SK-N-SH treated with all-trans-retinoic acid at 6 μM for 48 hours (cell line): ENCODE results near the gene GRK3.

Experiments
- ATAC-seq: fragments of 200-7000 bp; cut with Tn5 transposase; 3 replicates; pipeline ENCODE4 v1.9.1; 2020; ENCODE audit warnings: mild to moderate bottlenecking, moderate library complexity
- ARNTL ChIP-seq: fragments of 450-650 bp; formaldehyde crosslinking; IDR thresholded peaks from 2 replicates; pipeline ENCODE4 v1.5.0; 2020; ENCODE audit warnings: low read depth, mild to moderate bottlenecking, moderate library complexity, borderline replicate concordance
- BACH2 ChIP-seq: fragments of 250-450 bp; sonication (Bioruptor Pico); IDR thresholded peaks from 2 replicates; pipeline ENCODE4 v1.9.0; 2021; ENCODE audit warnings: mild to moderate bottlenecking, borderline replicate concordance
- CSDC2 ChIP-seq: fragments of 250-450 bp; sonication (Bioruptor Pico); IDR thresholded peaks from 2 replicates; pipeline ENCODE4 v1.5.0; 2020; ENCODE audit warnings: mild to moderate bottlenecking, moderate library complexity
- ESRRG ChIP-seq: fragments of 250-450 bp; sonication (Bioruptor Pico); IDR thresholded peaks from 2 replicates; pipeline ENCODE4 v1.6.1; 2021; ENCODE audit warnings: mild to moderate bottlenecking
- GLIS3 ChIP-seq: fragments of 250-450 bp; sonication (Bioruptor Pico); IDR thresholded peaks from 2 replicates; pipeline ENCODE4 v1.5.0; 2020; ENCODE audit warnings: mild to moderate bottlenecking, moderate library complexity
- ISL1 ChIP-seq: fragments of 250-450 bp; sonication (Bioruptor Pico); IDR thresholded peaks from 2 replicates; pipeline ENCODE4 v2.1.2; 2022; ENCODE audit warnings: mild to moderate bottlenecking, moderate library complexity
- OSR1 ChIP-seq: fragments of 250-450 bp; sonication (Bioruptor Pico); IDR thresholded peaks from 2 replicates; pipeline ENCODE4 v1.8.0; 2022; ENCODE audit warnings: moderate library complexity, mild to moderate bottlenecking, inconsistent platforms
- PPARA ChIP-seq: fragments of 250-450 bp; sonication (Bioruptor Pico); IDR thresholded peaks from 2 replicates; pipeline ENCODE4 v1.5.0; 2020; ENCODE audit warnings: mild to moderate bottlenecking, borderline replicate concordance
- RARB ChIP-seq: fragments of 250-450 bp; sonication (Bioruptor Pico); IDR thresholded peaks from 2 replicates; pipeline ENCODE4 v1.8.0; 2021; ENCODE audit warnings: mild to moderate bottlenecking, moderate library complexity
- SNAI2 ChIP-seq: fragments of 250-450 bp; sonication (Bioruptor Pico); IDR thresholded peaks from 2 replicates; pipeline ENCODE4 v1.5.0; 2020; ENCODE audit warnings: mild to moderate bottlenecking, moderate library complexity
- TCF4 ChIP-seq: fragments of 250-450 bp; sonication (Bioruptor Pico); IDR thresholded peaks from 2 replicates; pipeline ENCODE4 v1.8.0; 2021; ENCODE audit warnings: mild to moderate bottlenecking, moderate library complexity, borderline replicate concordance
- TOX ChIP-seq: fragments of 250-450 bp; sonication (Bioruptor Pico); IDR thresholded peaks from 2 replicates; pipeline ENCODE4 v1.8.0; 2021; ENCODE audit warnings: mild to moderate bottlenecking, moderate library complexity, borderline replicate concordance
- ZC3H10 ChIP-seq: fragments of 250-450 bp; sonication (Bioruptor Pico); IDR thresholded peaks from 2 replicates; pipeline ENCODE4 v1.5.1; 2021; ENCODE audit warnings: mild to moderate bottlenecking, moderate library complexity
- ZFP3 ChIP-seq: fragments of 250-450 bp; sonication (Bioruptor Pico); IDR thresholded peaks from 2 replicates; pipeline ENCODE4 v1.5.0; 2020; ENCODE audit warnings: mild to moderate bottlenecking, moderate library complexity
- ZFP30 ChIP-seq: fragments of 450-650 bp; formaldehyde crosslinking; IDR thresholded peaks from 2 replicates; pipeline ENCODE4 v1.5.0; 2022; ENCODE audit warnings: mild to moderate bottlenecking, moderate library complexity
- ZNF70 ChIP-seq: fragments of 450-650 bp; formaldehyde crosslinking; IDR thresholded peaks from 2 replicates; pipeline ENCODE4 v1.5.0; 2020; ENCODE audit warnings: mild to moderate bottlenecking, moderate library complexity
- ZNF8 ChIP-seq: fragments of 450-650 bp; formaldehyde crosslinking; IDR thresholded peaks from 2 replicates; pipeline ENCODE4 v1.5.0; 2020; ENCODE audit warnings: mild to moderate bottlenecking, moderate library complexity
- TF ChIP-seq, protein P1 (sequence below): fragments of 250-450 bp; sonication (Bioruptor Pico); IDR thresholded peaks from 2 replicates; pipeline ENCODE4 v1.5.0; 2020; ENCODE audit warnings: mild to moderate bottlenecking, moderate library complexity
- TF ChIP-seq, protein P2 (sequence below): fragments of 250-450 bp; sonication (Bioruptor Pico); IDR thresholded peaks from 2 replicates; pipeline ENCODE4 v1.5.1; 2021; ENCODE audit warnings: mild to moderate bottlenecking, moderate library complexity
- TF ChIP-seq, protein P3 (sequence below): fragments of 250-450 bp; sonication (Bioruptor Pico); IDR thresholded peaks from 2 replicates; pipeline ENCODE4 v1.5.1; 2020; ENCODE audit warnings: low read depth, mild to moderate bottlenecking, moderate library complexity
- TF ChIP-seq, protein P4 (sequence below): fragments of 250-450 bp; sonication (Bioruptor Pico); IDR thresholded peaks from 2 replicates; pipeline ENCODE4 v1.8.0; 2020; ENCODE audit warnings: mild to moderate bottlenecking, moderate library complexity, borderline replicate concordance
- TF ChIP-seq, protein P5 (sequence below): fragments of 250-450 bp; sonication (Bioruptor Pico); IDR thresholded peaks from 2 replicates; pipeline ENCODE4 v1.8.0; 2021; ENCODE audit warnings: low read depth, mild to moderate bottlenecking, moderate library complexity, borderline replicate concordance

GRK3 gene

DNA sequence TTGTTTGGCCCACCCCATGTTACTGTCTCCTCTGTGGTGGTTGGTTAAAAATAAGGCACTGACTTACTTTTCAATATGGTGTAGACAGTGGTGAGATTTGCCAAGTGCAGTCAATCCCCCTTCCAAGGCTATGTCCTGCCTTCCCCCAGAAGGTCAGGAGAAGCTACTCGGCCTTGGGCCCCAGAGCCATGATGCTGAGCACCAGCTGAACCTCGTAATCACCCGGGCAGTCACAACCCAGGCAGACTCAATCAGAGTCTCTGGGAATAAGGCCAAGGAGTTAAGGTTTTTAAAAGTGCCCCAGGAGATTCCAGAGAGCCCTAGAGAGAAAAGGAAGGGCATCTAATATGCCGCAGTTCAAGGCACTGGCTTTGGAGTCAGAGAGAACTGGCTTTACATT, 201.3 kb downstream of the GRK3 start:
- TF ChIP-seq OSR1 (CRISPR knock-in tag): no peak
- TF ChIP-seq, protein P1, sequence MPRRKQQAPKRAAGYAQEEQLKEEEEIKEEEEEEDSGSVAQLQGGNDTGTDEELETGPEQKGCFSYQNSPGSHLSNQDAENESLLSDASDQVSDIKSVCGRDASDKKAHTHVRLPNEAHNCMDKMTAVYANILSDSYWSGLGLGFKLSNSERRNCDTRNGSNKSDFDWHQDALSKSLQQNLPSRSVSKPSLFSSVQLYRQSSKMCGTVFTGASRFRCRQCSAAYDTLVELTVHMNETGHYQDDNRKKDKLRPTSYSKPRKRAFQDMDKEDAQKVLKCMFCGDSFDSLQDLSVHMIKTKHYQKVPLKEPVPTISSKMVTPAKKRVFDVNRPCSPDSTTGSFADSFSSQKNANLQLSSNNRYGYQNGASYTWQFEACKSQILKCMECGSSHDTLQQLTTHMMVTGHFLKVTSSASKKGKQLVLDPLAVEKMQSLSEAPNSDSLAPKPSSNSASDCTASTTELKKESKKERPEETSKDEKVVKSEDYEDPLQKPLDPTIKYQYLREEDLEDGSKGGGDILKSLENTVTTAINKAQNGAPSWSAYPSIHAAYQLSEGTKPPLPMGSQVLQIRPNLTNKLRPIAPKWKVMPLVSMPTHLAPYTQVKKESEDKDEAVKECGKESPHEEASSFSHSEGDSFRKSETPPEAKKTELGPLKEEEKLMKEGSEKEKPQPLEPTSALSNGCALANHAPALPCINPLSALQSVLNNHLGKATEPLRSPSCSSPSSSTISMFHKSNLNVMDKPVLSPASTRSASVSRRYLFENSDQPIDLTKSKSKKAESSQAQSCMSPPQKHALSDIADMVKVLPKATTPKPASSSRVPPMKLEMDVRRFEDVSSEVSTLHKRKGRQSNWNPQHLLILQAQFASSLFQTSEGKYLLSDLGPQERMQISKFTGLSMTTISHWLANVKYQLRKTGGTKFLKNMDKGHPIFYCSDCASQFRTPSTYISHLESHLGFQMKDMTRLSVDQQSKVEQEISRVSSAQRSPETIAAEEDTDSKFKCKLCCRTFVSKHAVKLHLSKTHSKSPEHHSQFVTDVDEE (CRISPR knock-in tag): no peak
- TF ChIP-seq ZNF70 (CRISPR knock-in tag): no peak
- TF ChIP-seq, protein P2, sequence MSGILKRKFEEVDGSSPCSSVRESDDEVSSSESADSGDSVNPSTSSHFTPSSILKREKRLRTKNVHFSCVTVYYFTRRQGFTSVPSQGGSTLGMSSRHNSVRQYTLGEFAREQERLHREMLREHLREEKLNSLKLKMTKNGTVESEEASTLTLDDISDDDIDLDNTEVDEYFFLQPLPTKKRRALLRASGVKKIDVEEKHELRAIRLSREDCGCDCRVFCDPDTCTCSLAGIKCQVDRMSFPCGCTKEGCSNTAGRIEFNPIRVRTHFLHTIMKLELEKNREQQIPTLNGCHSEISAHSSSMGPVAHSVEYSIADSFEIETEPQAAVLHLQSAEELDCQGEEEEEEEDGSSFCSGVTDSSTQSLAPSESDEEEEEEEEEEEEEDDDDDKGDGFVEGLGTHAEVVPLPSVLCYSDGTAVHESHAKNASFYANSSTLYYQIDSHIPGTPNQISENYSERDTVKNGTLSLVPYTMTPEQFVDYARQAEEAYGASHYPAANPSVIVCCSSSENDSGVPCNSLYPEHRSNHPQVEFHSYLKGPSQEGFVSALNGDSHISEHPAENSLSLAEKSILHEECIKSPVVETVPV (CRISPR knock-in tag): no peak
- no peak for TF ChIP-seq BACH2 (CRISPR knock-in tag)
- no peak for TF ChIP-seq ZC3H10 (CRISPR knock-in tag)
- no peak for TF ChIP-seq ZFP3 (CRISPR knock-in tag)
- no peak for TF ChIP-seq ARNTL (CRISPR knock-in tag)
- no peak for TF ChIP-seq GLIS3 (CRISPR knock-in tag)
- TF ChIP-seq TCF4 (CRISPR knock-in tag): no peak
- TF ChIP-seq, protein P3, sequence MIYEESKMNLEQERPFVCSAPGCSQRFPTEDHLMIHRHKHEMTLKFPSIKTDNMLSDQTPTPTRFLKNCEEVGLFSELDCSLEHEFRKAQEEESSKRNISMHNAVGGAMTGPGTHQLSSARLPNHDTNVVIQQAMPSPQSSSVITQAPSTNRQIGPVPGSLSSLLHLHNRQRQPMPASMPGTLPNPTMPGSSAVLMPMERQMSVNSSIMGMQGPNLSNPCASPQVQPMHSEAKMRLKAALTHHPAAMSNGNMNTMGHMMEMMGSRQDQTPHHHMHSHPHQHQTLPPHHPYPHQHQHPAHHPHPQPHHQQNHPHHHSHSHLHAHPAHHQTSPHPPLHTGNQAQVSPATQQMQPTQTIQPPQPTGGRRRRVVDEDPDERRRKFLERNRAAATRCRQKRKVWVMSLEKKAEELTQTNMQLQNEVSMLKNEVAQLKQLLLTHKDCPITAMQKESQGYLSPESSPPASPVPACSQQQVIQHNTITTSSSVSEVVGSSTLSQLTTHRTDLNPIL (CRISPR knock-in tag): no peak
- TF ChIP-seq, protein P4, sequence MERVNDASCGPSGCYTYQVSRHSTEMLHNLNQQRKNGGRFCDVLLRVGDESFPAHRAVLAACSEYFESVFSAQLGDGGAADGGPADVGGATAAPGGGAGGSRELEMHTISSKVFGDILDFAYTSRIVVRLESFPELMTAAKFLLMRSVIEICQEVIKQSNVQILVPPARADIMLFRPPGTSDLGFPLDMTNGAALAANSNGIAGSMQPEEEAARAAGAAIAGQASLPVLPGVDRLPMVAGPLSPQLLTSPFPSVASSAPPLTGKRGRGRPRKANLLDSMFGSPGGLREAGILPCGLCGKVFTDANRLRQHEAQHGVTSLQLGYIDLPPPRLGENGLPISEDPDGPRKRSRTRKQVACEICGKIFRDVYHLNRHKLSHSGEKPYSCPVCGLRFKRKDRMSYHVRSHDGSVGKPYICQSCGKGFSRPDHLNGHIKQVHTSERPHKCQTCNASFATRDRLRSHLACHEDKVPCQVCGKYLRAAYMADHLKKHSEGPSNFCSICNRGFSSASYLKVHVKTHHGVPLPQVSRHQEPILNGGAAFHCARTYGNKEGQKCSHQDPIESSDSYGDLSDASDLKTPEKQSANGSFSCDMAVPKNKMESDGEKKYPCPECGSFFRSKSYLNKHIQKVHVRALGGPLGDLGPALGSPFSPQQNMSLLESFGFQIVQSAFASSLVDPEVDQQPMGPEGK (CRISPR knock-in tag): no peak
- TF ChIP-seq ZFP30 (CRISPR knock-in tag): no peak
- no peak for TF ChIP-seq ESRRG (CRISPR knock-in tag)
- no peak for TF ChIP-seq ZNF8 (CRISPR knock-in tag)
- no peak for TF ChIP-seq CSDC2 (CRISPR knock-in tag)
- TF ChIP-seq, protein P5, sequence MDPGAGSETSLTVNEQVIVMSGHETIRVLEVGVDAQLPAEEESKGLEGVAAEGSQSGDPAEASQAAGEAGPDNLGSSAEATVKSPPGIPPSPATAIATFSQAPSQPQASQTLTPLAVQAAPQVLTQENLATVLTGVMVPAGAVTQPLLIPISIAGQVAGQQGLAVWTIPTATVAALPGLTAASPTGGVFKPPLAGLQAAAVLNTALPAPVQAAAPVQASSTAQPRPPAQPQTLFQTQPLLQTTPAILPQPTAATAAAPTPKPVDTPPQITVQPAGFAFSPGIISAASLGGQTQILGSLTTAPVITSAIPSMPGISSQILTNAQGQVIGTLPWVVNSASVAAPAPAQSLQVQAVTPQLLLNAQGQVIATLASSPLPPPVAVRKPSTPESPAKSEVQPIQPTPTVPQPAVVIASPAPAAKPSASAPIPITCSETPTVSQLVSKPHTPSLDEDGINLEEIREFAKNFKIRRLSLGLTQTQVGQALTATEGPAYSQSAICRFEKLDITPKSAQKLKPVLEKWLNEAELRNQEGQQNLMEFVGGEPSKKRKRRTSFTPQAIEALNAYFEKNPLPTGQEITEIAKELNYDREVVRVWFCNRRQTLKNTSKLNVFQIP (CRISPR knock-in tag): no peak
- no peak for TF ChIP-seq PPARA
- no peak for TF ChIP-seq RARB (CRISPR knock-in tag)
- no peak for ATAC-seq

DNA sequence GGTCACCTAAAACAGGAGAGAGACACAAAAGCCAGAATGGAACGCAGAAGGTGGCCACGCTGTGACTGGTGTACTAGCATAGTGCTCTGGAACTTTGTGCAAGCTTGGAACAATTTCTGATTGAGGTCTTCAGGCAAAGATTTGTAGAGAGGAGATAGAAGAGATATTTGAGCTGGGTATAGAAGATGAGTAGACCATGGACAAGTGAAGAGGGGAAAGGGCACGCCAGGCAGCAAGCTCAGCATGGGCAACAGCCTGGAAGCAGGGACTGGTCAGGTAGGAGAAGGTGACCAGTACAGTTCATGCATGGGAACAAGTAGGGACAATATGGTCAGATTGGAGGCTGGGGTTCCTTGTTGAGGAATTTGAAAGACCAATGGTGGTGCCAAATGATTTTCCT, 201.9 kb downstream of the GRK3 start:
- no peak for ATAC-seq
- TF ChIP-seq, protein P5 (CRISPR knock-in tag): no peak
- TF ChIP-seq ZFP30 (CRISPR knock-in tag) (no peak), CSDC2 (CRISPR knock-in tag) (no peak), TCF4 (CRISPR knock-in tag) (no peak), ISL1 (CRISPR knock-in tag) (no peak), ZC3H10 (CRISPR knock-in tag) (no peak), RARB (CRISPR knock-in tag) (no peak), ESRRG (CRISPR knock-in tag) (no peak), TOX (no peak), PPARA (no peak), SNAI2 (CRISPR knock-in tag) (no peak), OSR1 (CRISPR knock-in tag) (no peak)
- TF ChIP-seq, protein P4 (CRISPR knock-in tag): no peak
- TF ChIP-seq, all 23 proteins: peak for 0
